Upper lobe of right lung (tissue), 1 donor: Measurements from ENCODE around the gene RAD51B. TPM values are rescaled to one million over a fixed set of nuclear protein-coding genes. Genes with fewer than 3 reads are reported as not detected.

Source experiments
- ATAC-seq: fragments of 200-7000 bp; cut with Tn5 transposase; one replicate; pipeline ENCODE4 v1.9.1; 2020; ENCODE audit warnings: mild to moderate bottlenecking, moderate library complexity
- DNase-seq: peaks from one replicate; pipeline ENCODE4 v3.0.0-alpha.2; 2020
- H3K27ac ChIP-seq: fragments of 200-600 bp; one replicate; pipeline ENCODE4 v1.8.0; 2022
- H3K27me3 ChIP-seq: fragments of 200-600 bp; one replicate; pipeline ENCODE4 v1.8.0; 2022; ENCODE audit warnings: mild to moderate bottlenecking
- H3K36me3 ChIP-seq: fragments of 200-600 bp; one replicate; pipeline ENCODE4 v1.8.0; 2022
- H3K4me1 ChIP-seq: fragments of 200-600 bp; one replicate; pipeline ENCODE4 v1.8.0; 2022
- H3K4me3 ChIP-seq: fragments of 200-600 bp; one replicate; pipeline ENCODE4 v1.8.0; 2022; ENCODE audit warnings: mild to moderate bottlenecking
- H3K9me3 ChIP-seq: fragments of 200-600 bp; one replicate; pipeline ENCODE4 v1.8.0; 2022
- intact Hi-C: fragments of 100-400 bp; cut with DNase I; formaldehyde crosslinking; loops from one replicate; pipeline ENCODE4 v1.11.0; 2022
- total RNA-seq: library from RNA; stranded (reverse); fragmentation: NEBNext Ultra II Directional; extraction: Animal tissue kit (Norgen Biotek cat#: 25700); gene quantifications from one replicate; pipeline ENCODE4 v1.2.1, GENCODE V29; 2021
- TF ChIP-seq, protein P1 (sequence below): fragments of 200-600 bp; IDR thresholded peaks from one replicate; pipeline ENCODE4 v1.8.0; 2022; ENCODE audit warnings: antibody characterized with exemption
- donor health status: DM: no; HTN: yes; CAD: no; lungs with severe emphysema.

Gene RAD51B
- total RNA-seq, 1 donor from 2014 or later = 11.5 TPM

GRCh38 chr14:68191567-68192321 is 372.2 kb downstream of the RAD51B start:
- H3K4me3 ChIP-seq = no peak overlapping the region
- TF ChIP-seq, protein P1, sequence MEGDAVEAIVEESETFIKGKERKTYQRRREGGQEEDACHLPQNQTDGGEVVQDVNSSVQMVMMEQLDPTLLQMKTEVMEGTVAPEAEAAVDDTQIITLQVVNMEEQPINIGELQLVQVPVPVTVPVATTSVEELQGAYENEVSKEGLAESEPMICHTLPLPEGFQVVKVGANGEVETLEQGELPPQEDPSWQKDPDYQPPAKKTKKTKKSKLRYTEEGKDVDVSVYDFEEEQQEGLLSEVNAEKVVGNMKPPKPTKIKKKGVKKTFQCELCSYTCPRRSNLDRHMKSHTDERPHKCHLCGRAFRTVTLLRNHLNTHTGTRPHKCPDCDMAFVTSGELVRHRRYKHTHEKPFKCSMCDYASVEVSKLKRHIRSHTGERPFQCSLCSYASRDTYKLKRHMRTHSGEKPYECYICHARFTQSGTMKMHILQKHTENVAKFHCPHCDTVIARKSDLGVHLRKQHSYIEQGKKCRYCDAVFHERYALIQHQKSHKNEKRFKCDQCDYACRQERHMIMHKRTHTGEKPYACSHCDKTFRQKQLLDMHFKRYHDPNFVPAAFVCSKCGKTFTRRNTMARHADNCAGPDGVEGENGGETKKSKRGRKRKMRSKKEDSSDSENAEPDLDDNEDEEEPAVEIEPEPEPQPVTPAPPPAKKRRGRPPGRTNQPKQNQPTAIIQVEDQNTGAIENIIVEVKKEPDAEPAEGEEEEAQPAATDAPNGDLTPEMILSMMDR = no peak
- H3K27me3 ChIP-seq = no peaks in the 10 kb centered on the region
- peaks cover 7% of the 10 kb centered on the region for H3K4me1 ChIP-seq
- no peak for DNase-seq
- ATAC-seq = peak; percentile 97
- no peak overlapping the region for H3K27ac ChIP-seq
- H3K36me3 ChIP-seq = no peaks in the 10 kb centered on the region
- intact Hi-C loops = no loop called here
- H3K9me3 ChIP-seq = no peaks in the 10 kb centered on the region

DNA sequence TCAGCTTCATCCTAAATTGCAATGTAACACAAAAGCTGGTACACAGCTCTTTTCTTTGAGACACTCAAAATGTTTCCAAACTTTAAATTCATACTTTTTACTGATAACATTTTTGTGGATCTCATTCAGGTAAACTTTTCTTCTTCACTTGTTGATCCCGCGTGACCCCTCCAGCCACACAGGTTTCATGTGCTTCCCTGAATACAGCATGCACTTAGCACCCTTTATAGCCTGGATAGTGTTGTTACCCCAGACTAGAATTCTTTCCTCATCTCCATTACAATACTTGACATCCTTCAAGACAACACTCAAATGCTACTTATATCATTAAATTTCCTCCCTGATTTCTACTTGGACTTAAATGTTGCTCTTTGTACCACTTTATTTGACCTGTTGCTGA is 373.4 kb downstream of the RAD51B start:
- Histone ChIP-seq H3K4me3 (no peak overlapping the region), H3K4me1 (peaks cover 7% of the 10 kb centered on the region), H3K27ac (no peak overlapping the region), H3K27me3 (no peaks in the 10 kb centered on the region), H3K9me3 (no peaks in the 10 kb centered on the region), H3K36me3 (no peaks in the 10 kb centered on the region)
- TF ChIP-seq, protein P1 = no peak
- no peak for DNase-seq
- ATAC-seq = no peak
- intact Hi-C loops = no loop called here

GRCh38 chr14:68193970-68194681 is 374.5 kb downstream of the RAD51B start:
- Histone ChIP-seq H3K9me3 (no peaks in the 10 kb centered on the region), H3K27ac (peak overlapping the region; percentile 21), H3K4me1 (peaks cover 7% of the 10 kb centered on the region), H3K36me3 (no peaks in the 10 kb centered on the region), H3K4me3 (no peak overlapping the region), H3K27me3 (no peaks in the 10 kb centered on the region)
- TF ChIP-seq, protein P1 = no peak
- no peak for DNase-seq
- intact Hi-C loops = no loop called here
- no peak for ATAC-seq

GRCh38 chr14:68195126-68195525 is 375.5 kb downstream of the RAD51B start:
- no peak overlapping the region for H3K27ac ChIP-seq
- ATAC-seq = no peak
- TF ChIP-seq, protein P1 = no peak
- DNase-seq = no peak
- no peaks in the 10 kb centered on the region for H3K27me3 ChIP-seq
- intact Hi-C loops = no loop called here
- H3K4me3 ChIP-seq = no peak overlapping the region
- peaks cover 11% of the 10 kb centered on the region for H3K4me1 ChIP-seq
- no peaks in the 10 kb centered on the region for H3K9me3 ChIP-seq
- no peaks in the 10 kb centered on the region for H3K36me3 ChIP-seq

- no peak overlapping the region for H3K4me3 ChIP-seq
- intact Hi-C loops = no loop called here
- DNase-seq (no peak), ATAC-seq (no peak)
- peaks cover 4% of the 10 kb centered on the region for H3K4me1 ChIP-seq
- no peaks in the 10 kb centered on the region for H3K9me3 ChIP-seq
- TF ChIP-seq, protein P1 = no peak
- no peaks in the 10 kb centered on the region for H3K36me3 ChIP-seq
- H3K27me3 ChIP-seq = no peaks in the 10 kb centered on the region
- peak overlapping the region; percentile 56 for H3K27ac ChIP-seq
Observed at GRCh38 chr14:68198713-68199495, 379.3 kb downstream of the RAD51B start.
